ENCODE data around the gene TECTA. TPM values are rescaled to one million over a fixed set of nuclear protein-coding genes. Genes with fewer than 3 reads are reported as not detected.

Gene TECTA
- total RNA-seq, 1 donor from 2014 or later, result 0.91 TPM

DNA sequence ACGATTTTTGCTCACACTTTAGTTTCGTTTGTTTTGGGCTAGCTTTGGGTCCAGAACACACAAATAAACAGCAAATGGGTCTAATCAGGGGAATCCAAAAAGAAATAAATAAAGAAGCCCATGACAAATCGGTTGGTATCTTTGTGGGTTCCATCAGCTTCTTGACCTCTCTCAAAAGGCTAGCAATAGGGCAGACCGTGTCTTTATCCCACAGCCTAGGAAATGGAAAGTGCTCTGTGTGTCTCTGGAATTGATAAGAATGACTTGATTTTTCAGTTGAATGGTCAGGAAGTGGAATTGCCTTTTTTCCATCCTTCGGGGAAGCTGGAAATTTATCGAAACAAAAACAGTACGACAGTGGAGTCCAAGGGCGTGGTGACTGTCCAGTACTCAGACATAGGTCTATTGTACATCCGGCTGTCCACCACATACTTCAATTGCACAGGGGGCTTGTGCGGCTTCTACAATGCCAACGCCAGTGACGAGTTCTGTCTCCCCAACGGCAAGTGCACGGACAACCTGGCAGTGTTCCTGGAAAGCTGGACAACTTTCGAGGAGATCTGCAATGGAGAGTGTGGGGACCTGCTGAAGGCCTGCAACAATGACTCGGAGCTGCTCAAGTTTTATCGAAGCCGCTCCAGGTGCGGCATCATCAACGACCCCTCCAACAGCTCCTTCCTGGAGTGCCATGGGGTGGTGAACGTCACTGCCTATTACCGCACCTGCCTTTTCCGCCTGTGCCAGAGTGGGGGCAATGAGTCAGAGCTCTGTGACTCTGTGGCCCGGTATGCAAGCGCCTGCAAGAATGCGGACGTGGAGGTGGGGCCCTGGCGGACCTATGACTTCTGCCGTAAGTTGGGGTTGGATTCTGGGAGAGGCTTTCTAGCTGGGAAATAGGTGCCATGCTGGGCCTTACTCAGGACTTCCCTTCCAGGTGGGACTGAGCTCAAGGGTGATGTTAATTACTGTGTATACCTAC lies 28.6 kb downstream of the TECTA start:
- no peak overlapping the region for H3K4me3 ChIP-seq (ENCODE audit: insufficient read depth, low read depth, low read length)
- H3K36me3 ChIP-seq (ENCODE audit: insufficient read depth, low read length), result no peaks in the 10 kb centered on the region
- Mint-ChIP-seq H3K9me3 (ENCODE audit: unreplicated experiment) (peaks cover 6% of the 10 kb centered on the region), H3K4me3 (ENCODE audit: unreplicated experiment) (no peak overlapping the region), H3K27me3 (ENCODE audit: low read depth, unreplicated experiment) (peaks cover 6% of the 10 kb centered on the region), H3K36me3 (ENCODE audit: low read depth, unreplicated experiment) (peaks cover 8% of the 10 kb centered on the region), H3K4me1 (ENCODE audit: low read depth, unreplicated experiment) (no peaks in the 10 kb centered on the region), H3K27ac (ENCODE audit: unreplicated experiment) (no peak overlapping the region)
- FAIRE-seq (no peak), DNase-seq (ENCODE audit: low read depth) (no peak)
- H3K9ac ChIP-seq (ENCODE audit: low read length), result no peak overlapping the region
- H3K4me2 ChIP-seq (ENCODE audit: low read length), result no peak overlapping the region
- no peaks in the 10 kb centered on the region for H3K4me1 ChIP-seq (ENCODE audit: insufficient read depth, low read length)
- TF ChIP-seq, protein P1, sequence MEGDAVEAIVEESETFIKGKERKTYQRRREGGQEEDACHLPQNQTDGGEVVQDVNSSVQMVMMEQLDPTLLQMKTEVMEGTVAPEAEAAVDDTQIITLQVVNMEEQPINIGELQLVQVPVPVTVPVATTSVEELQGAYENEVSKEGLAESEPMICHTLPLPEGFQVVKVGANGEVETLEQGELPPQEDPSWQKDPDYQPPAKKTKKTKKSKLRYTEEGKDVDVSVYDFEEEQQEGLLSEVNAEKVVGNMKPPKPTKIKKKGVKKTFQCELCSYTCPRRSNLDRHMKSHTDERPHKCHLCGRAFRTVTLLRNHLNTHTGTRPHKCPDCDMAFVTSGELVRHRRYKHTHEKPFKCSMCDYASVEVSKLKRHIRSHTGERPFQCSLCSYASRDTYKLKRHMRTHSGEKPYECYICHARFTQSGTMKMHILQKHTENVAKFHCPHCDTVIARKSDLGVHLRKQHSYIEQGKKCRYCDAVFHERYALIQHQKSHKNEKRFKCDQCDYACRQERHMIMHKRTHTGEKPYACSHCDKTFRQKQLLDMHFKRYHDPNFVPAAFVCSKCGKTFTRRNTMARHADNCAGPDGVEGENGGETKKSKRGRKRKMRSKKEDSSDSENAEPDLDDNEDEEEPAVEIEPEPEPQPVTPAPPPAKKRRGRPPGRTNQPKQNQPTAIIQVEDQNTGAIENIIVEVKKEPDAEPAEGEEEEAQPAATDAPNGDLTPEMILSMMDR (IDR thresholded peaks at IDR 0.05; ENCODE audit: insufficient read depth, low read depth, low read length), result no peak
- no peak for TF ChIP-seq EZH2 (IDR thresholded peaks at IDR 0.05; ENCODE audit: insufficient read depth, low read length)
- peaks cover 3% of the 10 kb centered on the region for H3K9me3 ChIP-seq (ENCODE audit: insufficient read depth, low read depth, low read length)
- H4K20me1 ChIP-seq (ENCODE audit: insufficient read depth, low read length), result no peaks in the 10 kb centered on the region
- H3K27me3 ChIP-seq (ENCODE audit: insufficient read depth, low read length), result no peaks in the 10 kb centered on the region
- H3K27ac ChIP-seq (ENCODE audit: low read depth, low read length), result no peak overlapping the region
- no peak overlapping the region for H2AFZ ChIP-seq (ENCODE audit: low read depth, low read length)
- H3K79me2 ChIP-seq (ENCODE audit: insufficient read depth, low read length), result no peaks in the 10 kb centered on the region

DNA sequence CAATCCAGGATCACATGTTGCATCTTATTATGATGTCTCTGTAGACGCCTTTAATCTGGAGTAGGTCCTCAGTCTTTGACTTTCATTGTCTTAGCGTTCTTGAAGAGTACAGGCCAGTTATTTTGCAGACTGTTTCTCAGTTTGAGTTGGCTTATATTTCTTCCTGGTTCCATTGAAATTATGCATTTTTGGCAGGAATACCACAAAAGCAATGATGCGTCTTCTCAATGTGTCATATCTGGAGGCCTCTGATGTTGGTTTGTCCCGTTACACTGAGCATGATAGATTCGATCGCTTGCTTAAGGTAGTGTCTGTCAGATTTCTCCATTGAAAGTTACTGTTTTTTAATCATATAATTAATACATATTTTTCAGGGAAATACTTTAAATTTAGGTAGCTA lies 30.6 kb downstream of the TECTA start:
- Histone ChIP-seq H3K36me3 (ENCODE audit: insufficient read depth, low read length) (no peaks in the 10 kb centered on the region), H3K9me3 (ENCODE audit: insufficient read depth, low read depth, low read length) (peaks cover 3% of the 10 kb centered on the region), H4K20me1 (ENCODE audit: insufficient read depth, low read length) (no peaks in the 10 kb centered on the region), H2AFZ (ENCODE audit: low read depth, low read length) (no peak overlapping the region), H3K79me2 (ENCODE audit: insufficient read depth, low read length) (no peaks in the 10 kb centered on the region), H3K27ac (ENCODE audit: low read depth, low read length) (no peak overlapping the region), H3K4me3 (ENCODE audit: insufficient read depth, low read depth, low read length) (no peak overlapping the region), H3K4me1 (ENCODE audit: insufficient read depth, low read length) (no peaks in the 10 kb centered on the region), H3K4me2 (ENCODE audit: low read length) (no peak overlapping the region), H3K27me3 (ENCODE audit: insufficient read depth, low read length) (no peaks in the 10 kb centered on the region), H3K9ac (ENCODE audit: low read length) (no peak overlapping the region)
- H3K4me1 Mint-ChIP-seq (ENCODE audit: low read depth, unreplicated experiment), result no peaks in the 10 kb centered on the region
- peaks cover 6% of the 10 kb centered on the region for H3K9me3 Mint-ChIP-seq (ENCODE audit: unreplicated experiment)
- peaks cover 18% of the 10 kb centered on the region for H3K27me3 Mint-ChIP-seq (ENCODE audit: low read depth, unreplicated experiment)
- no peak overlapping the region for H3K27ac Mint-ChIP-seq (ENCODE audit: unreplicated experiment)
- FAIRE-seq (no peak), DNase-seq (ENCODE audit: low read depth) (no peak)
- no peak overlapping the region for H3K4me3 Mint-ChIP-seq (ENCODE audit: unreplicated experiment)
- TF ChIP-seq, protein P1 (IDR thresholded peaks at IDR 0.05; ENCODE audit: insufficient read depth, low read depth, low read length), result no peak
- TF ChIP-seq EZH2 (IDR thresholded peaks at IDR 0.05; ENCODE audit: insufficient read depth, low read length), result no peak
- H3K36me3 Mint-ChIP-seq (ENCODE audit: low read depth, unreplicated experiment), result peaks cover 8% of the 10 kb centered on the region

All from astrocyte (in vitro differentiated cells and primary cell).